ENCODE measurements around the gene NEO1. TPM values are rescaled to one million over a fixed set of nuclear protein-coding genes. Genes with fewer than 3 reads are reported as not detected.
A peak's percentile ranks its signal among the peaks of the same experiment; 100 is the strongest.

Gene NEO1
- total RNA-seq (2014; rRNA removed; shearing (Covaris generic)): 9.9 and 10.4 TPM in 2 replicates

DNA sequence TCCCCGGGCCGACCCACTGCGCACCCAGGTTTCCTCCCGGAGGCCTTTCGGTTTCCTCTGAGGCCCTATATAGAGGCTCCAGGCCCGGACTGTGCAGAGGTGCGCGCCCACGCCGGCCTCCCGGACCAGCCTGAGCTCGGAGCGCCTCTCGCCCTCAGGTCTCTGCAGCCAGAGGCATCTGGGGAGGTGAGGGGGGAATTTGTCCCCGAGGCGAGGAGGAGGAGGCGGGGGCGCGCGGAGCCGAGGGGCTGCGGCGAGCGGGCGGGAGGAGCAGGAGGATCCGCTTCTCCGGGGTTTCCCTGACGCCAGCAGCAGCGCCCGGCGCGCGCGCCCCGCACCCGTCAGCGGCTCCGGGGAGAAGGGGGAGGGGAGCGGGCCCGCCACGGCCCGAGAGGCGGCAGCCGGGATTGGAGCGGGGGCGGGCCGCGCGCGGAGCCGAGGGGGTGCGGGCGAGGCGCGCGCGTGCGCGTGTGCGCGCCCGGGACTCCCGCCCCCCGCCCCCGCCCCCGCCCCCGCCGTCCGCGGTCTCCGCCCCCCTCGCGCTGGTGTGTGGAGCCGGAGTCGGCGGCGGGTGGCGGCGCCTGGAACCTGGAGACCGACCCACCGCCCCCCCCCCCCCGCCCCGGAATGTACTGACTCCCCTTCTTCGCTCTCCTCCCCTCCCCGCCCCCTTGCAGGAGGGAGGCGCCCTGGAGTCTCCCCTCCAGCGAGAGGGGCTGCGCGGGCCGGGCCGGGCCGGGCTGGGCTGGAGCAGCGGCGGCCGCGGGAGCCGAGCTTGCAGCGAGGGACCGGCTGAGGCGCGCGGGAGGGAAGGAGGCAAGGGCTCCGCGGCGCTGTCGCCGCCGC lies at the start of gene NEO1:
NEO1 (plus strand) TSS at position 657 of the 846 bp plus-strand sequence. CDS start 213 bp downstream, outside the sequence.
- peak; percentile 79 for DNase-seq (ENCODE audit: low spot score)

- DNase-seq (ENCODE audit: low spot score): no peak
Observed at GRCh38 chr15:73004462-73004861, 47.8 kb upstream of the NEO1 start.

GRCh38 chr15:73005032-73005431 lies 47.2 kb upstream of the NEO1 start:
- no peak for DNase-seq (ENCODE audit: low spot score)

DNA sequence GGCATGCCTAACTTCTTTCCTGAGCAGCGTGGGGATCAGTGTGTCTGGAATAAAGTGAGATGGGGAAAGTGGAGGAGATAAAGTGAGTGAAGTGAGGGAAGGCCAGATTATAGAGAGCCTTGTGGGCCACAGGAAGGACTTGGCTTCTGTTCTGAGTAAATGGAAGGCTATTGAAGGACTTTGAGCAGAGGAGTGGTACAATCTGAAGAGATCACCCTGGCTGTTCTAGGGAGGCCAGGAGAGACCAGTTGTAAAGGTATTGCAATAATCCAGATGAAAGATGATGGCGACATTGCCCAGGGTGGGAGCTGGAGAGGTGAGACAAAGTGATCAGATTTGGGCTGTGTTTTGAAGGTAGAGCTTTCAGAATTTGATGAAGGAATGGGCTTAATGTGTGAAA lies 46.8 kb upstream of the NEO1 start:
- DNase-seq (ENCODE audit: low spot score): no peak

GRCh38 chr15:73006523-73006922 lies 45.7 kb upstream of the NEO1 start:
- DNase-seq (ENCODE audit: low spot score): no peak

DNA sequence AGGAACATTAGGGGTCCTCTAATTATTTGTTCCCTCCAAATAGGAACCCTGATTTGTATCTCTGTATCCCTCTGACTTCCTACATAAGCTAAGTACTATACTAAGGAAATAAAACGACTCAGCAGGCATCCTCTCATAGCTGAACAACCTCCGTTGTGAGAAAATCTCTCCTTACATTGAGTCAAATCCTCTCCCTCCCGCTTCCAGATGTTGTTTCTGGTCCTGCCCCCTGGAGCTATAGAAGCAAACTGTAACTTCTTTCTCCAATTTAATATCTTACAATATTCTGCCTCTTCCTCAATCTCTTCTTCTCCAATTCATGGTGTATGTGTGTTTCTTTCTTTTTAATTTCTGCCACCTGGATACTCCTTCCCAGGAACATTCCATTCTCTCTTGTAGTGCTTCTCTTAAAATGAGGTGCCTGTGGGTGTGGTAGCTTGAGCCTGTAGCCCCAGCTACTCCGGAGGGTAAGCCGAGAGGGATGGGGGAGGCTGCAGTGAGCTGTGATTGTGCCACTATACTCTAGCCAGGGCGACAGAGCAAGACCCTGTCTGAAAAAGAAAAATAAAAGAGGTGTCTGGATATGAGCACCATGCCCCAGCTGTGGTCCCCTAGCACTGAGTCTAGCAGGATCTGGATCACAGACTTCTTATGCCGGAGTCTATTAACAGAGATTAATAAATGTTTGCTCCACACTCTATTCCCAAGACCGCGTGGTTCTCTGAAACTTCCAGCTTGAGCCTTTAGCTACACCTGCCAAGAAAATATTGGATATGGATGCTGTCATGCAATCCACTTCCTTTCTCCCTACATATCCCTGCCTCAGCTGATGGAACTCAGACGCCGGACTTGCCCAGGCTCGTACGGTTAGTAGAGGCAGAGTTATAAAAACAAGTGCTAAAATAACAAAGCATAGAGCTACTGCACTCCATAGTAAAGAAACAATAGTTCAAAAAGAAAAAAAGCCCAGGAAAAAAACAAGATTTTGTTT lies 42.9 kb upstream of the NEO1 start:
- no peak for DNase-seq (ENCODE audit: low spot score)

- no peak for DNase-seq (ENCODE audit: low spot score)
Observed at GRCh38 chr15:73010154-73011152, 41.8 kb upstream of the NEO1 start.

- DNase-seq (ENCODE audit: low spot score): no peak
Observed at GRCh38 chr15:73014904-73015303, 37.4 kb upstream of the NEO1 start.

DNA sequence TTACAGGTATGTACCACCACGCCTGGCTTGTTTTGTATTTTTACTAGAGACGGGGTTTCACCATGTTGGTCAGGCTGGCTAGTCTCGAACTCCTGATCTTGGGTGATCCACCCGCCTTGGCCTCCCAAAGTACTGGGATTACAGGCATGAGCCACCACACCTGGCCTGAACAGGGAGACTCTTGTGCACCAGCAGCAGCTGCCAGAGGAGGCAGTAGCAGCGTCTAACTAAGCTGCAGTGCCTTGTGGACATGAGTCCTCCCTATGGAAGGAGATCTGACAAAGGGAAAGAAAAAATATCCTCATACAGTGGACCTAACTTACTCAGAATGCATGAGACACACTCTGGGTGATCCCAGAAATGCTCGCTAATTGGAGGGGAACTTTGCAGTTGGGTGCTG lies 36.8 kb upstream of the NEO1 start:
- DNase-seq (ENCODE audit: low spot score): no peak

GRCh38 chr15:73017987-73018386 lies 34.3 kb upstream of the NEO1 start:
- no peak for DNase-seq (ENCODE audit: low spot score)

DNA sequence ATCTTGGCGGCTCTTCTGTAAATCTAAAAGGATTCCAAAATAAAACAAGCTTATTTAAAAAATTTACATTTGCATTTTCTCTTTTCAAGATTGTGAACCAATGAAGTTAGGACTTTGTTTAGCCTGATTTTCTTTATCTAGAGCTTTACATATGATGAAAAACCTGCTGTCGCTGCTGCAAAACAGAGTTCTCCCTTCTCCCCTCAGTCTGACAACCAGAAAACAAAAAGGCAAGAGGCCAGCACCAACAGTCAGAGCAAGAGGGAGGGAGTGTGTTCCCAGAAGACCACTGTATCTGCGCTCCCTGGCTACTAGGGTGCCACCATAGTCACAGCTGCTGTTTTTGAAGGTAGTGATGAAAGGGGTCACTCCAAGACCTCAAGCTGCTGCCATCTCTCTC lies 33.1 kb upstream of the NEO1 start:
- no peak for DNase-seq (ENCODE audit: low spot score)

DNA sequence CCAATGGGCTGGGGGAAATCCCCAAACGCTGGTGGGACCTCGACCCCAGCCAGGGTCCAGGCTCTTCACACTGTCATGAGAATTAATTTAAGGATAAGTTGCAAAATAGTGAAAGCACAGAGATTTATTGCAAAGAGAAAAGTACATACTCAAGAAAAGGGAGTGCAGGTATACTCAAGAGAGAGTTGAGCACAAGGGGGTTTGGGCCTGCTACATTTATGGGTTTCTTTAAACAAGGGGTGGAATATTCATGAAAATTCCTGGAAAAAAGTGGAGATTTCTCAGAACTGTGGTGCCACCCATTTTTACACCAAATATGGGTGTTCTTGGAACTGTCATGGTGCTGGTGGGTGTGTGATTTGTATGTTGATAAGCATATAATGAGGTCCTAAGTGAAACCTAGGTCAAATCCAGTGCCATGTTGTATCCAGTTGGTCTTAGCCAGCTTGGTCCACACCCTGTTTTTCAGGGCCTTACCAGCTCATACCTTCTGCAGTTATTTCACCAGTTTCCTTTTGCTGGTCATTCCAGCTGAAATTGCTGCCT lies 32.6 kb upstream of the NEO1 start:
- DNase-seq (ENCODE audit: low spot score): no peak

DNA sequence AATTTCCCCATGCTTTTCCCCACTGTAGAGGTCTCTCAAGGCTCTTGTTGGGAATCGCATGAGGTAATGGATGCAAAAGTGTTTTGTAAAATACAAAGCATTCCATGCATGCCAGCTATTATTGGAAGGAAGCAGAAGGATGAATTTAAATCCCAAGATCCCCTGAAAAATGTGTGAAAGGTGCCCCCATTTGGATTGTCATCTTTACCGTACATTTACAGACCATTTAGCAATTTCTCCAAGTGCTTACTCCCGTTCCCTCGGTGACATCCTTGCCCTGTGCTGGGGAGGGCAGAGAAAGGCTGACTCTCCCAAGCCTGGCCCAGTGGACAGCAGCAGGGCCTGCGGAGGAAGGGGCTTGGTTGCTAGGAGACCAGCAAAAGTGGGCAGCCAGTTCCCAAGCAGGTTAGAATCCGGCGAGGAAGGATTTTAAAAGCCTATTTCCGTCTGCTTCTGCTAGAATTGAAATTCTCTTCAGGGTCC lies 31.1 kb upstream of the NEO1 start:
- DNase-seq (ENCODE audit: low spot score): no peak

- DNase-seq (ENCODE audit: low spot score): no peak
Observed at GRCh38 chr15:73022161-73022560, 30.1 kb upstream of the NEO1 start.

- no peak for DNase-seq (ENCODE audit: low spot score)
Observed at GRCh38 chr15:73023071-73023470, 29.2 kb upstream of the NEO1 start.

GRCh38 chr15:73024168-73024567 lies 28.1 kb upstream of the NEO1 start:
- DNase-seq (ENCODE audit: low spot score): no peak

DNA sequence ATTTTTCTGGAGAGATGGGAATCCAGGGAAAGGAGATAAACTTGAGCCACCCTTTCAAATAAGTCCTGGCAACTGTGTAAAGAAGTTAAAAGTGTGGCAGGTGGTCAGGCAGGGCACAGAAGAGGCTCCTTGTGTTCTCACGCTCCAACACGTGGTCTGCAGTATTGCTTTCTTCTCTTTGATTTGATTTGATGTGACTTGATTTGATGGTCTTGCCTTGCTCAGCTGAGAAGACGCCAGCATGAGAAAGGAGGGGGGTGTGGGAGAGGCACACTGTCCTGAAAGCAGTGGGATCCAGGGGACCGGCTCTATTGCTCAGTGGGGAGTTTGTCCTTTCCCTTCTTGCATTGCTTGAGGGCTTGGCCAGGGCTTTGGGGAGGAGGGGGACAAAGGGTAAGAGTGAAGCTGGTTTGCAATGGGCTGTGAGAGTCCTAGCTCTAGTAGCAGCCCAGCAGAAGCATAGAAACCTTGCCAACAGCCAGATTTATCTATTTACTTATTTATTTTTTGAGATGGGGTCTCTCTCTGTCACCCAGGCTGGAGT lies 25.7 kb upstream of the NEO1 start:
- DNase-seq (ENCODE audit: low spot score): no peak

GRCh38 chr15:73028031-73028430 lies 24.2 kb upstream of the NEO1 start:
- no peak for DNase-seq (ENCODE audit: low spot score)

GRCh38 chr15:73028831-73029451 lies 23.3 kb upstream of the NEO1 start:
- no peak for DNase-seq (ENCODE audit: low spot score)

- DNase-seq (ENCODE audit: low spot score): no peak
Observed at GRCh38 chr15:73030122-73030679, 22.1 kb upstream of the NEO1 start.

All from HT-29 (cell line).